Adipocyte (in vitro differentiated cells): ENCODE data around the gene TXNDC8.
"Not testable (repeated sequence)": the region's sequence is repeated elsewhere in the genome, so short reads cannot be mapped to it uniquely, and the experiment has no call there.

Experiments used
- DNase-seq: peaks from one replicate; pipeline ENCODE4 v3.0.0-alpha.2; 2015; ENCODE audit warnings: low read depth
- H3K27me3 ChIP-seq: replicated peaks from 2 replicates; pipeline ENCODE4 v1.7.0; 2013; ENCODE audit warnings: mild to moderate bottlenecking, low read length, moderate library complexity; ENCODE audit not compliant: control insufficient read depth, insufficient read depth
- H3K36me3 ChIP-seq: 2 replicates; pipeline ENCODE4 v1.7.0; 2013; ENCODE audit warnings: low read length, mild to moderate bottlenecking, moderate library complexity; ENCODE audit not compliant: control insufficient read depth, insufficient read depth, severe bottlenecking
- H3K4me1 ChIP-seq: 2 replicates; pipeline ENCODE4 v1.7.0; 2013; ENCODE audit warnings: mild to moderate bottlenecking, low read length, moderate library complexity; ENCODE audit not compliant: control insufficient read depth, insufficient read depth
- H3K4me3 ChIP-seq: 2 replicates; pipeline ENCODE4 v1.7.0; 2013; ENCODE audit warnings: mild to moderate bottlenecking, low read length, moderate library complexity
- H3K9ac ChIP-seq: 2 replicates; pipeline ENCODE4 v1.7.0; 2013; ENCODE audit warnings: mild to moderate bottlenecking, low read length, moderate library complexity
- H3K9me3 ChIP-seq: 2 replicates; pipeline ENCODE4 v1.7.0; 2013; ENCODE audit warnings: mild to moderate bottlenecking, low read length, moderate library complexity; ENCODE audit not compliant: control insufficient read depth

TXNDC8 gene

GRCh38 chr9:110337727-110338126 is at the start of gene TXNDC8:
Gene TXNDC8, minus strand, starts transcription at chr9:110337863.
- peaks cover 14% of the 10 kb centered on the region for H3K4me1 ChIP-seq
- DNase-seq, result peak; percentile 42
- no peak within 1 kb of the TSS for H3K4me3 ChIP-seq
- no peak within 1 kb of the TSS for H3K9ac ChIP-seq
- H3K36me3 ChIP-seq, result no peaks in the 10 kb centered on the region
- H3K27me3 ChIP-seq, result no peaks in the 10 kb centered on the region
- no peaks in the 10 kb centered on the region for H3K9me3 ChIP-seq

GRCh38 chr9:110383491-110383890 is 45.8 kb upstream of the TXNDC8 start:
- Histone ChIP-seq H3K27me3 (no peaks in the 10 kb centered on the region), H3K4me3 (no peak overlapping the region), H3K9ac (no peak overlapping the region), H3K36me3 (peaks cover 99% of the 10 kb centered on the region), H3K4me1 (no peaks in the 10 kb centered on the region), H3K9me3 (no peaks in the 10 kb centered on the region)
- no peak for DNase-seq

DNA sequence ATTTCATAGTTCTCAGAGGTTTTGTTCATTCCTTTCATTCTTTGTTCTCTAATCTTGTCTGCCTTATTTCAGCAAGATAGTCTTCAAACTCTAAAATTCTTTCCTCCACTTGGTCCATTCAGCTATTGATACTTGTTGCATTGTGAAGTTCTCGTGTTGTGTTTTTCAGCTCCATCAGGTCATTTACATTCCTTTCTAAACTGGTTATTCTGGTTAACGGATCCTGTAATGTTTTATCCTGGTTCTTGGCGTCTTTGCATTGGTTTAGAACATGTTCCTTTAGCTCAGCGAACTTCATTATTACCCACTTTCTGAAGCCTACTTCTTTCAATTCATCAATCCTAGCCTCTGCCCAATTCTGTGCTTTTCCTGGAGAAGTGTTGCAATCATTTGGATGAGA is 45.1 kb upstream of the TXNDC8 start:
- Histone ChIP-seq H3K36me3 (peaks cover 98% of the 10 kb centered on the region), H3K9me3 (no peaks in the 10 kb centered on the region), H3K4me3 (no peak overlapping the region), H3K9ac (no peak overlapping the region), H3K27me3 (no peaks in the 10 kb centered on the region), H3K4me1 (no peaks in the 10 kb centered on the region)
- DNase-seq, result no peak

- DNase-seq, result no peak
- Histone ChIP-seq H3K9ac (no peak overlapping the region), H3K4me1 (peaks cover 9% of the 10 kb centered on the region), H3K36me3 (peaks cover 99% of the 10 kb centered on the region), H3K27me3 (no peaks in the 10 kb centered on the region), H3K4me3 (no peak overlapping the region), H3K9me3 (no peaks in the 10 kb centered on the region)
These were observed 33.8 kb upstream of the TXNDC8 start for GRCh38 chr9:110371411-110372007.

- H3K9me3 ChIP-seq, result no peaks in the 10 kb centered on the region
- H3K4me3 ChIP-seq, result no peak overlapping the region
- DNase-seq, result peak; percentile 3
- H3K36me3 ChIP-seq, result peaks cover 99% of the 10 kb centered on the region
- no peaks in the 10 kb centered on the region for H3K27me3 ChIP-seq
- H3K9ac ChIP-seq, result no peak overlapping the region
- H3K4me1 ChIP-seq, result peaks cover 9% of the 10 kb centered on the region
These were observed 32.7 kb upstream of the TXNDC8 start for GRCh38 chr9:110370315-110370714.

DNA sequence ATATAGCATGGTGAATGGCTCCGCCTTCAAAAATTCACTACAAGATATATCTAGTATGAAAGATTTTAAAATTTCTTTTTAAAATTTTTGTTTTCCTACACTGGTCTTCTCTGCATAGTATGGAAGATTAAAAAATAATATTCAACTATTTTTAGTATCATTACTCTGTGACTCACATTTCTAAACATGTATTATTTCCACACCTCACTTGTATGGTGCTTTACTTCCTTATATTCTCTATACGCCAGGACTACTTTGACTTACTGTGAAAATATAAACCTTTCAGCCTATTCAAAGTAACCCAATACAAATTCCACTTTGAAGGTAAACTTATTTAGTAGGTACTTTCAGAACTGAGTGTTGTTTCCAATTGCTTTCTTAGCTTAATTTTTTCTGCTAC is 26.8 kb upstream of the TXNDC8 start:
- Histone ChIP-seq H3K36me3 (peaks cover 50% of the 10 kb centered on the region), H3K27me3 (no peaks in the 10 kb centered on the region), H3K4me3 (no peak overlapping the region), H3K9me3 (peaks cover 4% of the 10 kb centered on the region), H3K4me1 (no peaks in the 10 kb centered on the region), H3K9ac (no peak overlapping the region)
- no peak for DNase-seq

- not testable (repeated sequence) for H3K36me3 ChIP-seq, H3K9ac ChIP-seq, H3K4me1 ChIP-seq, H3K4me3 ChIP-seq, H3K27me3 ChIP-seq, H3K9me3 ChIP-seq, DNase-seq
These were observed 21.3 kb upstream of the TXNDC8 start for GRCh38 chr9:110358992-110359391.

GRCh38 chr9:110357505-110357904 is 19.8 kb upstream of the TXNDC8 start:
- no peak for DNase-seq
- no peaks in the 10 kb centered on the region for H3K4me1 ChIP-seq
- H3K4me3 ChIP-seq, result no peak overlapping the region
- no peaks in the 10 kb centered on the region for H3K27me3 ChIP-seq
- no peak overlapping the region for H3K9ac ChIP-seq
- no peaks in the 10 kb centered on the region for H3K36me3 ChIP-seq
- H3K9me3 ChIP-seq, result peaks cover 4% of the 10 kb centered on the region

GRCh38 chr9:110356639-110357395 is 19.2 kb upstream of the TXNDC8 start:
- Histone ChIP-seq H3K4me1 (no peaks in the 10 kb centered on the region), H3K9ac (no peak overlapping the region), H3K4me3 (no peak overlapping the region), H3K36me3 (no peaks in the 10 kb centered on the region), H3K27me3 (no peaks in the 10 kb centered on the region), H3K9me3 (peaks cover 4% of the 10 kb centered on the region)
- DNase-seq, result no peak

DNA sequence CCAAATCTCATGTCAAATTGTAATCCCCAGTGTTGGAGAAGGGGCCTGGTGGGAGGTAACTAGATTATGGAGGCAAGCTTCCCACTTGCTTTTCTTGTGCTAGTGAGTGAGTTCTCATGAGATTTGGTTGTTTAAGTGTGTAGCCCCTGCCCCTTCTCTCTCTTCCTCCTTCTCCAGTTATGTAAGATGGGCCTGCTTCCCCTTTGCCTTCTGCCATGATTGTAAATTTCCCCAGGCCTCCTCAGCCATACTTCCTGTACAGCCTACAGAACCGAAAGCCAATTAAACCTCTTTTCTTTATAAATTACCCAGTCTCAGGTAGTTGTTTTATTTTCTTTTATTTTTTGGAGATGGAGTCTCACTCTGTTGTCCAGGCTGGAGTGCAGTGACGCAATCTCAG is 18.2 kb upstream of the TXNDC8 start:
- H3K36me3 ChIP-seq, result no peaks in the 10 kb centered on the region
- H3K9ac ChIP-seq, result no peak overlapping the region
- peaks cover 4% of the 10 kb centered on the region for H3K9me3 ChIP-seq
- DNase-seq, result no peak
- no peak overlapping the region for H3K4me3 ChIP-seq
- H3K27me3 ChIP-seq, result no peaks in the 10 kb centered on the region
- H3K4me1 ChIP-seq, result peaks cover 7% of the 10 kb centered on the region

DNA sequence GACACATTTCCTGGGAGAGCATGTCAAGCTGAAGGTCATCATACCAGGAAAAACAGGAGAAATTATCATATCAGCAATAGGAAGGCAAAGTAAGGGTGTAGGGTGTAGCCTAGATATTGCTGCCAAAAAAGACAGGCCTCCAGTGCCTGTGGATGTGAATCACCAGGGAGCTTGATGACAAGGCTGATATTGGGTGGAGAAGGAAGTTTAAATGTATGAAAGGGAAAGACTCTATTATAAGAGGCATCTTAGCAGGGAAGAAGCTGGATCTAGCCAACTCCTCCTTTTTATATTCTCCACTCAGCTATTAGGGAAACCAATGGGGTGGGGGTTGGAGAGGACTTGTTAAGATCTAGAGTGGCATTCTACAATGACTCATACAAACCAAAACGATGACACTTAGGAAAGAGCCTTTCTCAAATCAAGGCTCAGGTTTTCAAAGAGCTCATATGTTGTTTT is 13.4 kb upstream of the TXNDC8 start:
- H3K4me3 ChIP-seq, result peak overlapping the region; percentile 24
- H3K4me1 ChIP-seq, result peaks cover 16% of the 10 kb centered on the region
- DNase-seq, result peak; percentile 80
- peak overlapping the region; percentile 25 for H3K9ac ChIP-seq
- H3K27me3 ChIP-seq, result no peaks in the 10 kb centered on the region
- no peaks in the 10 kb centered on the region for H3K9me3 ChIP-seq
- H3K36me3 ChIP-seq, result no peaks in the 10 kb centered on the region
